Natural killer cell treated with Interleukin-12 subunit alpha and Interleukin-12 subunit beta and Interleukin-15 and Interleukin-18, amount 100 ng/mL, for 72 hours (primary cell): ENCODE measurements around the gene WDR59. TPM values are rescaled to one million over a fixed set of nuclear protein-coding genes. Genes with fewer than 3 reads are reported as not detected.
"Not testable (repeated sequence)": the region's sequence is repeated elsewhere in the genome, so short reads cannot be mapped to it uniquely, and the experiment has no call there.

Source experiments
- ATAC-seq, 2 donors: fragments of 150-1000 bp; cut with Tn5 transposase in 1 of 2; sonication (Bioruptor Pico), chemical (Tn5 transposase) in 1 of 2; 2 replicates each; pipeline ENCODE4 v1.10.0; 2021
- DNase-seq: peaks from one replicate; pipeline ENCODE4 v3.0.0; 2022; ENCODE audit warnings: low spot score
- H3K27ac Mint-ChIP-seq, 2 donors: 1 replicate in 1 of 2; 2 replicates in 1 of 2; pipeline ENCODE4 v1.8.0; 2022; ENCODE audit warnings: mixed read lengths in 2 of 2, mild to moderate bottlenecking in 1 of 2, moderate library complexity in 1 of 2
- H3K27me3 Mint-ChIP-seq, 2 donors: 1 replicate in 1 of 2; 2 replicates in 1 of 2; pipeline ENCODE4 v1.8.0; 2022; ENCODE audit warnings: mixed read lengths in 2 of 2
- H3K36me3 Mint-ChIP-seq: one replicate; pipeline ENCODE4 v1.8.0; 2022; ENCODE audit warnings: mixed read lengths
- H3K4me1 Mint-ChIP-seq, 2 donors: 1 replicate in 1 of 2; 2 replicates in 1 of 2; pipeline ENCODE4 v1.8.0; 2022; ENCODE audit warnings: low read depth in 2 of 2, mixed read lengths in 2 of 2, mild to moderate bottlenecking in 1 of 2
- H3K4me3 Mint-ChIP-seq: one replicate; pipeline ENCODE4 v1.8.0; 2022; ENCODE audit warnings: mixed read lengths
- H3K9me3 Mint-ChIP-seq: 2 replicates; pipeline ENCODE4 v1.8.0; 2022; ENCODE audit warnings: mixed read lengths
- total RNA-seq, 2 donors: library from RNA; stranded (reverse); gene quantifications; one replicate each; pipeline ENCODE4 v1.2.3, GENCODE V29; 2022

WDR59 gene
- total RNA-seq, 2 donors from 2014 or later: 81.6 to 162 TPM

DNA sequence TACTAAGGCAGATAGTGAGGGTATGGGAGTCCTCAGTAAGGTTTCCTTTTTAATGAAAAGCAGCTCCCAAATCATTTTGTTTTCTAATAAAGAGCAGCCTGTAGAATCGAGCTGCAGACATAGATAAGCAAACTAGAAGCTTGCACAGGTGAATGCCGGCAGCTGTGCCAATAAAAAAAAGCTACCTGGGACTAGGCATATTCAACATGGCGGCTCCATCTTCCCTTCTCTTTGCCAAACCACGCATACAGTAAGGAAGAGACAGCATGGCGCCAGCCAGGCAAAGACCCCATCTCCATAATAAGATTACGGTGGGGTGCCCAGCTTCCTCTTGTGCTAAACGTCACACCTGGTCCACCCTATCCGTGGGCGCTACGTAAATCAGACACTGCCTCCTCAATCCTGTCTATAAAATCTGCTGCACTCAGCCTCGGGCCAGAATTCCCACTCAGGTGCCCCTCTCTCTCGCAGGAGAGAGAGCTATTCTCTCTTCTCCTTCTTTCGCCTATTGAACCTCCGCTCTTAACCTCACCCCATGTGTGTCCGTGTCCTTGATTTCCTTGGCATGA lies 117.6 kb downstream of the WDR59 start:
- H3K27me3 Mint-ChIP-seq: no peaks in the 10 kb centered on the region
- H3K36me3 Mint-ChIP-seq: no peaks in the 10 kb centered on the region
- H3K4me3 Mint-ChIP-seq: no peak overlapping the region
- DNase-seq (no peak), ATAC-seq (no peak)
- no peaks in the 10 kb centered on the region for H3K9me3 Mint-ChIP-seq
- no peak overlapping the region for H3K27ac Mint-ChIP-seq
- peaks cover 5 to 8% of the 10 kb centered on the region in 2 donors for H3K4me1 Mint-ChIP-seq

DNA sequence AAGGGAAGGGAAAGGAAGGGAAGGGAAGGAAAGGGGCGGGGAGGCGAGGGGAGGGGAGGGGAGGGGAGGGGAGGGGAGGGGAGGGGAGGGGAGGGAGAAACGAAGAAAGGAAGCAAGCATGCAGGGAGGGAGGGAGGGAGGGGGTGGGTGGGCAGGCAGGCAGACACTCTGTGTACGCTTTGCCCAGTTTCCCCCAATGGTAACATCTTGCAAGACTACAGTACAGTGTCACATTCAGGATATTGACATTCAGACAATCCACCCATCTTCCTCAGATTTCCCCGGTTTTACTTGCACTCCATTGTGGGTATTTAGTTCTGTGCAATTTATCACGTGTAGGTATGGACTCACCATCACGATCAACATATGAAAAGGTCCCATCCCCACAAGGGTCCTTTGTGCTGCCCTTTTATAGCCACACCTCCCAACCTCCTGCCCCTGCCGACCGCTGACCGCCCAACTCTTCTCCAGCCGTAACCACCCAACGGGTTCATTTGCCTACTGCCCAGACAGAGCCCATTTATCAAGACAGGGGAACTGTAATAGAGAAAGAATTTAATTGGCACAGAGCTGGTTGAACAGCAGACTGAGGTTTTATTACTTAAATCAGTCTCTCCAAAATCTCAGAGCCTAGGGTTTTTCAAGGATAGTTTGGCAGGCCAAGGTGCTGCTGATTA lies 118.9 kb downstream of the WDR59 start:
- no peaks in the 10 kb centered on the region for H3K9me3 Mint-ChIP-seq
- no peak for ATAC-seq
- H3K36me3 Mint-ChIP-seq: no peaks in the 10 kb centered on the region
- H3K4me3 Mint-ChIP-seq: no peak overlapping the region
- H3K27ac Mint-ChIP-seq: no peak overlapping the region
- DNase-seq: no peak
- no peaks in the 10 kb centered on the region for H3K27me3 Mint-ChIP-seq
- peaks cover 5 to 8% of the 10 kb centered on the region in 2 donors for H3K4me1 Mint-ChIP-seq

GRCh38 chr16:74862743-74863244 lies 122.1 kb downstream of the WDR59 start:
- H3K27ac Mint-ChIP-seq: no peak overlapping the region
- peaks cover 0 to 3% of the 10 kb centered on the region in 2 donors for H3K4me1 Mint-ChIP-seq
- H3K9me3 Mint-ChIP-seq: no peaks in the 10 kb centered on the region
- DNase-seq: no peak
- H3K27me3 Mint-ChIP-seq: peaks cover 0 to 2% of the 10 kb centered on the region in 2 donors
- no peak for ATAC-seq
- no peak overlapping the region for H3K4me3 Mint-ChIP-seq
- no peaks in the 10 kb centered on the region for H3K36me3 Mint-ChIP-seq

DNA sequence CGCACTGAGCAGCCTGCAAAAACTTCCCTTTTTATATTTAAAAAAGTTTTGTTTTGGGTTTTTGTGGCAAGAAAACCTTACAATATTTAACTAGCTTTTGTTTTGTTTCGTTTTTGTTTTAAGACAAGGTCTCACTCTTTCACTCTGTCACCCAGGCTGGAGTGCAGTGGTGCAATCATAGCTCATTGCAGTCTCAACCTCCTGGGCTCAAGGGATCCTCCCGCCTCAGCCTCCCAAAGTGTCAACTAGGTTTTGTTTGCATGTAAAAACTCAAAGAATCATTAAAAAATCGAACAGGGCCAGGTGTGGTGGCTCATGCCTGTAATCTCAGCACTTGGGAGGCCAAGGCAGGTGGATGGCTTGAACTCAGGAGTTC lies 132.4 kb downstream of the WDR59 start:
- H3K27me3 Mint-ChIP-seq: peaks cover 0 to 9% of the 10 kb centered on the region in 2 donors
- no peaks in the 10 kb centered on the region for H3K36me3 Mint-ChIP-seq
- no peaks in the 10 kb centered on the region for H3K9me3 Mint-ChIP-seq
- ATAC-seq (no peak), DNase-seq (no peak)
- H3K4me3 Mint-ChIP-seq: no peak overlapping the region
- H3K27ac Mint-ChIP-seq: no peak overlapping the region
- H3K4me1 Mint-ChIP-seq: no peaks in the 10 kb centered on the region

GRCh38 chr16:74850027-74850426 lies 134.9 kb downstream of the WDR59 start:
- H3K9me3 Mint-ChIP-seq: no peaks in the 10 kb centered on the region
- ATAC-seq (no peak), DNase-seq (no peak)
- H3K4me1 Mint-ChIP-seq: no peaks in the 10 kb centered on the region
- no peak overlapping the region for H3K4me3 Mint-ChIP-seq
- no peak overlapping the region for H3K27ac Mint-ChIP-seq
- peaks cover 2 to 9% of the 10 kb centered on the region in 2 donors for H3K27me3 Mint-ChIP-seq
- no peaks in the 10 kb centered on the region for H3K36me3 Mint-ChIP-seq

GRCh38 chr16:74847202-74847601 lies 137.7 kb downstream of the WDR59 start:
- no peaks in the 10 kb centered on the region for H3K9me3 Mint-ChIP-seq
- H3K4me3 Mint-ChIP-seq: no peak overlapping the region
- H3K27ac Mint-ChIP-seq: no peak overlapping the region
- H3K27me3 Mint-ChIP-seq: peaks cover 2 to 9% of the 10 kb centered on the region in 2 donors
- DNase-seq (no peak), ATAC-seq (no peak)
- H3K4me1 Mint-ChIP-seq: no peaks in the 10 kb centered on the region
- H3K36me3 Mint-ChIP-seq: no peaks in the 10 kb centered on the region

GRCh38 chr16:74846714-74847113 lies 138.2 kb downstream of the WDR59 start:
- no peak overlapping the region for H3K27ac Mint-ChIP-seq
- peaks cover 2 to 12% of the 10 kb centered on the region in 2 donors for H3K27me3 Mint-ChIP-seq
- H3K9me3 Mint-ChIP-seq: no peaks in the 10 kb centered on the region
- DNase-seq: no peak
- H3K36me3 Mint-ChIP-seq: no peaks in the 10 kb centered on the region
- ATAC-seq: no peak
- no peak overlapping the region for H3K4me3 Mint-ChIP-seq
- H3K4me1 Mint-ChIP-seq: no peaks in the 10 kb centered on the region

GRCh38 chr16:74844041-74844980 lies 140.6 kb downstream of the WDR59 start:
- no peak overlapping the region for H3K27ac Mint-ChIP-seq

DNA sequence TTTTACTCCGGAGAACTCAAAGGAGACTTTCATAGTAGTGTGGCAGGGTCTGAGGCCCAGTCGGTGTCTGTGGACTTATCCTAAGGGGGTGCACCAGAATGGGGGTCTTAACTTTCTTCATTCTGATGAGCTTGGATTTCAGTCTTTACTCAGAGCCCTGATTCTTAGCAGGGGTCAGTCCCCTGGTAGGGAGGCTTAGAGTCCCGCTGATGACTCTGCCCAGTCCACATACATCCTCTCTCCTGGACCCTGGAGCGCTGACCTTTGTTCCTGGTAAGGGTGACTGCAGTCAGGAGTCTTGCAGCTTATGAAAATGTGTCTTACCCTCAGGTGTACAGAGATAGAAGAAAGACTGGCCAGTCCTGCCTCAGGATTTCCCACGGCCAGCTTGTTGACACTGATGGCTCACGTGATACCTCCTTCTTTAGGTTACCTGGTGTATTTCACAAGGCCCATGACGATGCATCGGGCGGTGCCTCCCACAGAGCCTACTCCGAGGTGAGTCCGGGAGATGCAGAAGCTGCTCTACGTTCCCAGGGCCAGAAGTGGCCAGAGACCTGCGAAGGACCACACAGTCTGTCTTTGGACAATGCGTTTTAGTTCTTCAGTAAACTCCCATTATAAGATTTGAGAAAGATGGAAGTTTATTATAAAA lies 141.4 kb downstream of the WDR59 start:
- not testable (repeated sequence) for H3K27ac Mint-ChIP-seq, H3K9me3 Mint-ChIP-seq, H3K4me3 Mint-ChIP-seq, H3K36me3 Mint-ChIP-seq, DNase-seq, H3K4me1 Mint-ChIP-seq
- peaks cover 4 to 11% of the 10 kb centered on the region in 2 donors for H3K27me3 Mint-ChIP-seq
- ATAC-seq: peak; percentile 21 to 27

More at GRCh38 chr16:74844041-74844980, 140.6 kb downstream of the WDR59 start:
- H3K4me3 Mint-ChIP-seq: no peak overlapping the region
- H3K36me3 Mint-ChIP-seq: no peaks in the 10 kb centered on the region
- H3K4me1 Mint-ChIP-seq: no peaks in the 10 kb centered on the region
- H3K9me3 Mint-ChIP-seq: no peaks in the 10 kb centered on the region
- ATAC-seq (no peak), DNase-seq (no peak)
- peaks cover 4 to 11% of the 10 kb centered on the region in 2 donors for H3K27me3 Mint-ChIP-seq

GRCh38 chr16:74842413-74842812 lies 142.5 kb downstream of the WDR59 start:
- DNase-seq (no peak), ATAC-seq (no peak)
- no peaks in the 10 kb centered on the region for H3K36me3 Mint-ChIP-seq
- H3K4me1 Mint-ChIP-seq: no peaks in the 10 kb centered on the region
- H3K4me3 Mint-ChIP-seq: no peak overlapping the region
- peaks cover 4 to 11% of the 10 kb centered on the region in 2 donors for H3K27me3 Mint-ChIP-seq
- no peak overlapping the region for H3K27ac Mint-ChIP-seq
- no peaks in the 10 kb centered on the region for H3K9me3 Mint-ChIP-seq

GRCh38 chr16:74841904-74842303 lies 143.0 kb downstream of the WDR59 start:
- Mint-ChIP-seq H3K27ac (no peak overlapping the region), H3K4me1 (no peaks in the 10 kb centered on the region), H3K4me3 (no peak overlapping the region)

GRCh38 chr16:74841469-74841868 lies 143.5 kb downstream of the WDR59 start:
- Mint-ChIP-seq H3K4me1 (no peaks in the 10 kb centered on the region), H3K27me3 (peaks cover 2 to 11% of the 10 kb centered on the region in 2 donors), H3K27ac (no peak overlapping the region), H3K36me3 (no peaks in the 10 kb centered on the region), H3K4me3 (no peak overlapping the region), H3K9me3 (no peaks in the 10 kb centered on the region)
- DNase-seq: no peak
- ATAC-seq: no peak

More at GRCh38 chr16:74841904-74842303, 143.0 kb downstream of the WDR59 start:
- no peaks in the 10 kb centered on the region for H3K9me3 Mint-ChIP-seq
- peaks cover 3 to 11% of the 10 kb centered on the region in 2 donors for H3K27me3 Mint-ChIP-seq
- H3K36me3 Mint-ChIP-seq: no peaks in the 10 kb centered on the region
- ATAC-seq (no peak), DNase-seq (no peak)

DNA sequence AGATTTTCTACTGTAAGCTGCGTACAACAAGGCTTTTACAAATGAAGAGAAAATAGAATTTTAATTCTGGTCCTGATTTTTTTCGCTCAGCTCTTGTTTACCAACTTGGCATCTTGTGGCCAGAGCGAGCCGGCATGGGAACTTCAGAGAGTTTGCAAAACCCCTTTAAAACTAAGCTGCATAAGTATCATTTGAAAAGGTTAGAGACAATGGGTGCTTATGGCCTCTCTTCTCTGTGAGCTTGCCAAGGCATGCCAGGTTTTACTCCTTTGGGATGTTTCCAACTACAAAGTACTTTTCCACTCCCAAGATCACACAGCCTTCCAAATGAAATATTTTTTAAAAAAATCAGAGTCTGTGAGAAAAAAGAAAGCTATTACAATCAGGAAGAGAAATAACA lies 147.9 kb downstream of the WDR59 start:
- Mint-ChIP-seq H3K9me3 (no peaks in the 10 kb centered on the region), H3K4me1 (no peaks in the 10 kb centered on the region), H3K4me3 (no peak overlapping the region), H3K36me3 (no peaks in the 10 kb centered on the region), H3K27me3 (peaks cover 4 to 26% of the 10 kb centered on the region in 2 donors), H3K27ac (no peak overlapping the region)
- DNase-seq (no peak), ATAC-seq (no peak)
